ENCODE data around the gene A3GALT2. TPM values are rescaled to one million over a fixed set of nuclear protein-coding genes. Genes with fewer than 3 reads are reported as not detected.

Gene A3GALT2
- polyA plus RNA-seq (ENCODE audit: low read depth in 6 of 6) = not detected

- Mint-ChIP-seq H3K27me3 (peaks cover 0 to 8% (median 0%) of the 10 kb centered on the region in 3 donors), H3K36me3 (peaks cover 8 to 10% of the 10 kb centered on the region in 2 donors), H3K4me3 (no peak within 1 kb of the TSS), H3K27ac (no peak within 1 kb of the TSS), H3K4me1 (no peaks in the 10 kb centered on the region), H3K9me3 (no peaks in the 10 kb centered on the region)
- no peak for ATAC-seq (ENCODE audit: low read depth in 2 of 2)
- no peak for DNase-seq
Observed at GRCh38 chr1:33320619-33321165, at the start of gene A3GALT2. Gene A3GALT2, minus strand, starts transcription at chr1:33321098. Its CDS starts 0 bp downstream, at chr1:33321098.

GRCh38 chr1:33370301-33370700 lies 49.4 kb upstream of the A3GALT2 start:
- Mint-ChIP-seq H3K9me3 (no peaks in the 10 kb centered on the region), H3K27ac (no peak overlapping the region), H3K27me3 (peaks cover 13 to 46% (median 31%) of the 10 kb centered on the region in 3 donors), H3K4me1 (no peaks in the 10 kb centered on the region), H3K36me3 (no peaks in the 10 kb centered on the region), H3K4me3 (no peak overlapping the region)
- ATAC-seq (ENCODE audit: low read depth in 2 of 2) (no peak), DNase-seq (no peak)

GRCh38 chr1:33369764-33370163 lies 48.9 kb upstream of the A3GALT2 start:
- H3K27ac Mint-ChIP-seq = no peak overlapping the region
- H3K27me3 Mint-ChIP-seq = peaks cover 16 to 42% (median 31%) of the 10 kb centered on the region in 3 donors
- H3K4me3 Mint-ChIP-seq = no peak overlapping the region
- H3K4me1 Mint-ChIP-seq = no peaks in the 10 kb centered on the region
- no peaks in the 10 kb centered on the region for H3K36me3 Mint-ChIP-seq
- DNase-seq = no peak
- no peaks in the 10 kb centered on the region for H3K9me3 Mint-ChIP-seq
- ATAC-seq (ENCODE audit: low read depth in 2 of 2) = no peak

- Mint-ChIP-seq H3K36me3 (no peaks in the 10 kb centered on the region), H3K27me3 (peaks cover 14 to 40% (median 37%) of the 10 kb centered on the region in 3 donors), H3K4me1 (peaks cover 0 to 4% (median 0%) of the 10 kb centered on the region in 3 donors), H3K27ac (peak overlapping the region in 1 of 6 donors; percentile 45), H3K9me3 (no peaks in the 10 kb centered on the region), H3K4me3 (no peak overlapping the region)
- ATAC-seq (ENCODE audit: low read depth in 2 of 2) (no peak), DNase-seq (no peak)
Observed at GRCh38 chr1:33369081-33369480, 48.2 kb upstream of the A3GALT2 start.

GRCh38 chr1:33368431-33368830 lies 47.5 kb upstream of the A3GALT2 start:
- H3K4me3 Mint-ChIP-seq = no peak overlapping the region
- H3K9me3 Mint-ChIP-seq = no peaks in the 10 kb centered on the region
- DNase-seq (no peak), ATAC-seq (ENCODE audit: low read depth in 2 of 2) (no peak)
- no peaks in the 10 kb centered on the region for H3K36me3 Mint-ChIP-seq
- no peak overlapping the region for H3K27ac Mint-ChIP-seq
- peaks cover 8 to 34% (median 33%) of the 10 kb centered on the region in 3 donors for H3K27me3 Mint-ChIP-seq
- peaks cover 0 to 4% (median 0%) of the 10 kb centered on the region in 3 donors for H3K4me1 Mint-ChIP-seq

- H3K36me3 Mint-ChIP-seq = no peaks in the 10 kb centered on the region
- H3K9me3 Mint-ChIP-seq = no peaks in the 10 kb centered on the region
- no peak overlapping the region for H3K27ac Mint-ChIP-seq
- peaks cover 7 to 32% (median 29%) of the 10 kb centered on the region in 3 donors for H3K27me3 Mint-ChIP-seq
- peak; percentile 87 to 97 for ATAC-seq (ENCODE audit: low read depth in 2 of 2)
- H3K4me3 Mint-ChIP-seq = no peak overlapping the region
- DNase-seq = peak; percentile 75
- peaks cover 0 to 4% (median 0%) of the 10 kb centered on the region in 3 donors for H3K4me1 Mint-ChIP-seq
Observed at GRCh38 chr1:33367485-33368405, 46.8 kb upstream of the A3GALT2 start.

GRCh38 chr1:33366762-33367484 lies 46.0 kb upstream of the A3GALT2 start:
- Mint-ChIP-seq H3K9me3 (no peaks in the 10 kb centered on the region), H3K36me3 (no peaks in the 10 kb centered on the region), H3K4me3 (no peak overlapping the region), H3K27me3 (peaks cover 7 to 29% (median 25%) of the 10 kb centered on the region in 3 donors), H3K4me1 (peaks cover 0 to 4% (median 0%) of the 10 kb centered on the region in 3 donors), H3K27ac (no peak overlapping the region)
- ATAC-seq (ENCODE audit: low read depth in 2 of 2) (no peak), DNase-seq (no peak)

GRCh38 chr1:33365560-33365997 lies 44.7 kb upstream of the A3GALT2 start:
- Mint-ChIP-seq H3K27me3 (peaks cover 7 to 28% (median 25%) of the 10 kb centered on the region in 3 donors), H3K27ac (no peak overlapping the region), H3K36me3 (no peaks in the 10 kb centered on the region), H3K9me3 (no peaks in the 10 kb centered on the region), H3K4me1 (peaks cover 0 to 4% (median 4%) of the 10 kb centered on the region in 3 donors), H3K4me3 (no peak overlapping the region)
- ATAC-seq (ENCODE audit: low read depth in 2 of 2) (no peak), DNase-seq (no peak)

GRCh38 chr1:33364565-33364918 lies 43.6 kb upstream of the A3GALT2 start:
- H3K27me3 Mint-ChIP-seq = peaks cover 7 to 22% (median 19%) of the 10 kb centered on the region in 3 donors
- no peak for ATAC-seq (ENCODE audit: low read depth in 2 of 2)
- no peaks in the 10 kb centered on the region for H3K36me3 Mint-ChIP-seq
- no peak for DNase-seq
- no peak overlapping the region for H3K4me3 Mint-ChIP-seq
- H3K4me1 Mint-ChIP-seq = peaks cover 0 to 4% (median 4%) of the 10 kb centered on the region in 3 donors
- no peak overlapping the region for H3K27ac Mint-ChIP-seq
- no peaks in the 10 kb centered on the region for H3K9me3 Mint-ChIP-seq

GRCh38 chr1:33363470-33363861 lies 42.6 kb upstream of the A3GALT2 start:
- Mint-ChIP-seq H3K27me3 (peaks cover 7 to 14% (median 13%) of the 10 kb centered on the region in 3 donors), H3K9me3 (no peaks in the 10 kb centered on the region), H3K4me3 (no peak overlapping the region), H3K36me3 (no peaks in the 10 kb centered on the region), H3K27ac (no peak overlapping the region), H3K4me1 (peaks cover 0 to 4% (median 4%) of the 10 kb centered on the region in 3 donors)
- ATAC-seq (ENCODE audit: low read depth in 2 of 2) (no peak), DNase-seq (no peak)

GRCh38 chr1:33363021-33363420 lies 42.1 kb upstream of the A3GALT2 start:
- Mint-ChIP-seq H3K36me3 (no peaks in the 10 kb centered on the region), H3K4me3 (no peak overlapping the region), H3K4me1 (peaks cover 0 to 4% (median 4%) of the 10 kb centered on the region in 3 donors), H3K9me3 (no peaks in the 10 kb centered on the region), H3K27ac (no peak overlapping the region), H3K27me3 (peaks cover 7 to 14% (median 13%) of the 10 kb centered on the region in 3 donors)
- DNase-seq = no peak
- no peak for ATAC-seq (ENCODE audit: low read depth in 2 of 2)

GRCh38 chr1:33361532-33362235 lies 40.8 kb upstream of the A3GALT2 start:
- Mint-ChIP-seq H3K4me3 (no peak overlapping the region), H3K27me3 (peaks cover under 1 to 8% (median 3%) of the 10 kb centered on the region in 3 donors), H3K27ac (peak overlapping the region in 3 of 6 donors; percentile 36 to 83 (median 52)), H3K36me3 (no peaks in the 10 kb centered on the region), H3K9me3 (no peaks in the 10 kb centered on the region), H3K4me1 (peaks cover 0 to 4% (median 4%) of the 10 kb centered on the region in 3 donors)
- DNase-seq (no peak), ATAC-seq (ENCODE audit: low read depth in 2 of 2) (no peak)

- Mint-ChIP-seq H3K36me3 (no peaks in the 10 kb centered on the region), H3K4me3 (no peak overlapping the region), H3K9me3 (no peaks in the 10 kb centered on the region), H3K4me1 (peaks cover 0 to 4% (median 4%) of the 10 kb centered on the region in 3 donors), H3K27ac (no peak overlapping the region), H3K27me3 (peaks cover 0 to 8% (median 3%) of the 10 kb centered on the region in 3 donors)
- DNase-seq (no peak), ATAC-seq (ENCODE audit: low read depth in 2 of 2) (no peak)
Observed at GRCh38 chr1:33360367-33360766, 39.5 kb upstream of the A3GALT2 start.
